ENCODE results near the gene FBXL17. TPM values are rescaled to one million over a fixed set of nuclear protein-coding genes. Genes with fewer than 3 reads are reported as not detected.

The FBXL17 gene
- total RNA-seq, 1 experiment from 2014 or later, result 3.5 TPM

DNA sequence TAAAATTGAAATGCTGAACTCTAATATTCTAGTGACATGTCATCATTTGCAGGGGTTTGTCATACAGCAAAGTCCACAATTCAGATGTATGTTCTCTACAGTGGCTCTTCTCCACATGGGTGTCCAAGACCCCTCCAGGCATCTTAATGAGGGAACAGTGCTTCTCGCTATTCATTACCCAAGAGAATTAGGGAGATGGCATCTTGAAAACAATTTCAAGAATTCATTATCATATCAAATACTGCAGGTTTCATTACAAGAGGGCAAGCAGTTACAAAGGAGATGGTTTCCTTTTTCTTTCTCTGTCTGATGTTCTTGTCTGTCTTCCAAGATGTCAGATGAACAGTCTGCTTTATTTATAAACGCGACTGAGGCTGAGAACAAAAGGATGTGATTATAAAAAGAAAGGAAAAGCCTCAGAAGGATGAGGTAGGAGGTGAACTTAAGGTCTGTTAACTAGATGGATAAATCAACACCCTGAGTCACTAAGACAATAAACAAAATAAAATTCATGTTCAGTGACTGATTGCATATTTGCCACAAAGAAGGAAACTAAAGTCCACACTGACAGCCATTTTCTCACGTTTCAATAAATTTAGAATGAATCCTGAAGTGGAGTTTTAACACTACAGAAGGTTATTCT is 384.4 kb downstream of the FBXL17 start (continued):
- TF ChIP-seq, protein P1, sequence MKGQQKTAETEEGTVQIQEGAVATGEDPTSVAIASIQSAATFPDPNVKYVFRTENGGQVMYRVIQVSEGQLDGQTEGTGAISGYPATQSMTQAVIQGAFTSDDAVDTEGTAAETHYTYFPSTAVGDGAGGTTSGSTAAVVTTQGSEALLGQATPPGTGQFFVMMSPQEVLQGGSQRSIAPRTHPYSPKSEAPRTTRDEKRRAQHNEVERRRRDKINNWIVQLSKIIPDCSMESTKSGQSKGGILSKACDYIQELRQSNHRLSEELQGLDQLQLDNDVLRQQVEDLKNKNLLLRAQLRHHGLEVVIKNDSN (CRISPR knock-in tag; IDR thresholded peaks at IDR 0.05), result no peak
- TF ChIP-seq NFATC4 (CRISPR knock-in tag; IDR thresholded peaks at IDR 0.05), result no peak

DNA sequence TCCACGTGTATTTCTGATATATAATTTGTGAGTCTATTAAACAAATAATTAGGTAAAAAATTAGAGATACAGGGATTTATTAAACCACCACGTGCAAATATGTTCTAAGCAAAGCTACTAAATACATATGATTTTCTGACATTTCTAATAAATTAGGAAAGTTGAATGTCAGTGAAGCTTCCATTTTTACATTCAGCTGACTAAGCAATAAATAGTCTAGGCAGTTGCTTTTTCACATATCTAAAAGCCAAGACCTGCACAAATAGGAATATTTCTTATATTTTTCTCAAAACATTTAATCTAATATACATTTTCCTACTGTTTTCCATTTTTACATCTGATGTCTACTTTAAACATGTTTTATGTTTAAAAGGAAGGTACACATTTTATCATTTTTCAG is 388.6 kb downstream of the FBXL17 start:
- Mint-ChIP-seq H3K27ac (no peak overlapping the region), H3K9me3 (peaks cover 5% of the 10 kb centered on the region; the same call in 1 of the 2 replicates), H3K4me3 (no peak overlapping the region), H3K4me1 (peaks cover 19% of the 10 kb centered on the region), H3K36me3 (no peaks in the 10 kb centered on the region), H3K27me3 (ENCODE audit: low read depth) (no peaks in the 10 kb centered on the region)
- DNase-seq (ENCODE audit: low spot score) (no peak), ATAC-seq (no peak)
- CTCF ChIA-PET, result no interaction called here
- POLR2A ChIA-PET, result no interaction called here
- TF ChIP-seq FOXK1 (CRISPR knock-in tag; IDR thresholded peaks at IDR 0.05) (no peak), ZBTB21 (CRISPR knock-in tag; IDR thresholded peaks at IDR 0.05; ENCODE audit: borderline replicate concordance) (no peak), ZNF317 (CRISPR knock-in tag; IDR thresholded peaks at IDR 0.05; ENCODE audit: borderline replicate concordance, low read depth) (no peak), OVOL2 (CRISPR knock-in tag; IDR thresholded peaks at IDR 0.05; ENCODE audit: borderline replicate concordance) (no peak), JAZF1 (CRISPR knock-in tag; IDR thresholded peaks at IDR 0.05) (no peak), ETV6 (CRISPR knock-in tag; IDR thresholded peaks at IDR 0.05) (no peak), ZNF671 (CRISPR knock-in tag; IDR thresholded peaks at IDR 0.05) (no peak), ESRRA (CRISPR knock-in tag; IDR thresholded peaks at IDR 0.05; ENCODE audit: borderline replicate concordance) (no peak), SOX15 (CRISPR knock-in tag; IDR thresholded peaks at IDR 0.05) (no peak), NFYB (CRISPR knock-in tag; conservative IDR thresholded peaks at IDR 0.05; ENCODE audit: low read depth) (no peak)
- TF ChIP-seq, protein P2, sequence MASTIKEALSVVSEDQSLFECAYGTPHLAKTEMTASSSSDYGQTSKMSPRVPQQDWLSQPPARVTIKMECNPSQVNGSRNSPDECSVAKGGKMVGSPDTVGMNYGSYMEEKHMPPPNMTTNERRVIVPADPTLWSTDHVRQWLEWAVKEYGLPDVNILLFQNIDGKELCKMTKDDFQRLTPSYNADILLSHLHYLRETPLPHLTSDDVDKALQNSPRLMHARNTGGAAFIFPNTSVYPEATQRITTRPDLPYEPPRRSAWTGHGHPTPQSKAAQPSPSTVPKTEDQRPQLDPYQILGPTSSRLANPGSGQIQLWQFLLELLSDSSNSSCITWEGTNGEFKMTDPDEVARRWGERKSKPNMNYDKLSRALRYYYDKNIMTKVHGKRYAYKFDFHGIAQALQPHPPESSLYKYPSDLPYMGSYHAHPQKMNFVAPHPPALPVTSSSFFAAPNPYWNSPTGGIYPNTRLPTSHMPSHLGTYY (CRISPR knock-in tag; IDR thresholded peaks at IDR 0.05), result no peak
- TF ChIP-seq, protein P3, sequence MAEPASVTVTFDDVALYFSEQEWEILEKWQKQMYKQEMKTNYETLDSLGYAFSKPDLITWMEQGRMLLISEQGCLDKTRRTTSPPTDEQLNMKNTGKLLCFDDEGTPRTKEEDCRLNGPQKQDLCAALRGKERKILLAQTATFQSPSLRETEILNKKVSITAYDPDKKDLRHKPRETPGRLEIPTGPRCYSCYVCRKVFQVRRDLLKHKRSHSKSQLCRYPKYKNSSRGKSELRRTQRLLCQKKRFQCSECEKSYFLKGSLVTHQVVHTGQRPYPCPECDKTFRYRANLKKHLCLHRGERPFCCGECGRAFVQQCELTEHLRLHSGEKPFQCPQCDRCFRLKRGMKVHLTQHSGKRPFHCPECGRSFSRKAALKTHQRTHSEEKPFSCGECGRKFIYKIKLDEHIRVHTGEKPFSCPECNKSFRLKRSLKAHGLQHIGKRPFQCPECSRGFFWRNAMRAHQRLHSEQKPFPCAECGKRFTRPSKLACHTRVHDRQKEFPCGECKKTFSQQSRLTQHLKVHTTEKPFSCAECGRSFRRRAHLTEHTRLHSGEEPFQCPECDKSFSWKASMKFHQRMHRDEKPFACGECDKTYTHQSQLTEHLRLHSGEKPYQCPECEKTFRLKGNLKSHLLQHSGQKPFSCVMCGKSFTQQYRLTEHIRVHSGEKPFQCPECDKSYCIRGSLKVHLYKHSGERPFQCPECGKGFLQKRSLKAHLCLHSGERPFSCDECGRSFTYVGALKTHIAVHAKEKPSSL (CRISPR knock-in tag; conservative IDR thresholded peaks at IDR 0.05), result no peak

DNA sequence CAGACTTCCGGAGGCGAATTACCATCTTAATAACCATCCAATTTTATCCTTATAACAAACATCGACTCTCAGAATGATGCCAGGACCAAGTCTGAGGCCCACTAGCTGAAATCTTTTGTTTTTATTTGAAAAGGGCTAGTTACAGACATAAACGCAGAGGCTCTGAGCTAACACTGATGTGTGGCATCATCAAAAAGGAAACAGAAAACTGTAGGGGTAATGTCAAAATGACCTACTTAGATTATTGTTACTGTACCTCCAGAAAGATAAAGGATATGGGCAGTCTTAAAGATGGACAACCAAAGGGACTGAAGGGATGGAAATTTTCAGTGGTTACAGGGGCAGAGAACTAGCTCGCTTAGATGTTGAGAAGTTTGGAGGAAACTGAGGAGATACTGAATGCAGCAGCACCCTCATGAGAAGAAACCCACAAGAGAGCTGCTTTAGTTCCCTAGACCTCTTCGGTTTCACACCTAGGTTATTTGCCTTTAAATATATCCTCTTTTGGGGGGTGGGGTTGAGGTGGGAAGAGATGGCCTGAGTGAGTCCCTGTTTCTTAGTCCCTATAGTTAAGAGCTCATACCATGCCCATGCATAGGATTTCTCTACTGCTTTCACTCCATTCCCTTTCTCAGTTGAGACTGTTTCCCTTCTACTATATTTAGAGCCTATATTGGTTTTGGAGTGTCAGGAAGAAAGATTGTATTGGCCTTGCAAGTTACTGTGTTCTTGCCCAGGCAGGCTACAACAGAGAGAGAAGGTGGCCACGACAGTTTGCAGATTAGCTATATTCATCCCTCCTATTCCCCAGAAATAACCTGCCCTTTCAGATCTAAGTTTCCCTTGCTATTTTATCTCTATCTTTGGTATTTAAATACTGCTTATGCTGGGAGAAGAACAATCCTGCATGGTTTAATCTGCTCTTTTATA is 390.8 kb downstream of the FBXL17 start:
- DNase-seq (ENCODE audit: low spot score), result no peak
- Mint-ChIP-seq H3K4me1 (peaks cover 8% of the 10 kb centered on the region; the same call in 1 of the 2 replicates), H3K4me3 (no peak overlapping the region), H3K9me3 (peaks cover 5% of the 10 kb centered on the region; the same call in 1 of the 2 replicates), H3K27me3 (ENCODE audit: low read depth) (no peaks in the 10 kb centered on the region), H3K36me3 (no peaks in the 10 kb centered on the region), H3K27ac (no peak overlapping the region)
- POLR2A ChIA-PET, result no interaction called here
- peak; percentile 43; the same call in 1 of the 2 replicates for ATAC-seq
- TF ChIP-seq SMAD3 (CRISPR knock-in tag; IDR thresholded peaks at IDR 0.05; ENCODE audit: borderline replicate concordance), result no peak
- TF ChIP-seq CBFB (CRISPR knock-in tag; IDR thresholded peaks at IDR 0.05; ENCODE audit: low read depth), result no peak
- no peak for TF ChIP-seq NR3C1 (CRISPR knock-in tag; conservative IDR thresholded peaks at IDR 0.05; ENCODE audit: low read depth)
- no peak for TF ChIP-seq PRRX2 (CRISPR knock-in tag; IDR thresholded peaks at IDR 0.05)
- TF ChIP-seq, protein P4, sequence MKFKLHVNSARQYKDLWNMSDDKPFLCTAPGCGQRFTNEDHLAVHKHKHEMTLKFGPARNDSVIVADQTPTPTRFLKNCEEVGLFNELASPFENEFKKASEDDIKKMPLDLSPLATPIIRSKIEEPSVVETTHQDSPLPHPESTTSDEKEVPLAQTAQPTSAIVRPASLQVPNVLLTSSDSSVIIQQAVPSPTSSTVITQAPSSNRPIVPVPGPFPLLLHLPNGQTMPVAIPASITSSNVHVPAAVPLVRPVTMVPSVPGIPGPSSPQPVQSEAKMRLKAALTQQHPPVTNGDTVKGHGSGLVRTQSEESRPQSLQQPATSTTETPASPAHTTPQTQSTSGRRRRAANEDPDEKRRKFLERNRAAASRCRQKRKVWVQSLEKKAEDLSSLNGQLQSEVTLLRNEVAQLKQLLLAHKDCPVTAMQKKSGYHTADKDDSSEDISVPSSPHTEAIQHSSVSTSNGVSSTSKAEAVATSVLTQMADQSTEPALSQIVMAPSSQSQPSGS (CRISPR knock-in tag; IDR thresholded peaks at IDR 0.05; ENCODE audit: borderline replicate concordance, low read depth), result no peak
- TF ChIP-seq CREB1 (CRISPR knock-in tag; IDR thresholded peaks at IDR 0.05), result no peak
- CTCF ChIA-PET, result no interaction called here

Data from WTC11 (cell line).